RCC 7860 (cell line): ENCODE measurements around the gene POPDC2.
A peak's percentile ranks its signal among the peaks of the same experiment; 100 is the strongest.

Experiments
- DNase-seq: peaks from one replicate; pipeline ENCODE4 v3.0.0-alpha.2; 2015; ENCODE audit warnings: low spot score
- FAIRE-seq: peaks from 2 replicates; lab custom pipeline; 2012; peaks lifted over from hg19 to GRCh38; lab: Jason Lieb, UNC

The POPDC2 gene

GRCh38 chr3:119672776-119673175, 12.4 kb upstream of the POPDC2 start:
- FAIRE-seq (no peak), DNase-seq (no peak)

- no peak for FAIRE-seq
- no peak for DNase-seq
These were observed 9.6 kb upstream of the POPDC2 start for GRCh38 chr3:119669906-119670570.

- no peak for FAIRE-seq
- no peak for DNase-seq
These were observed 5.7 kb upstream of the POPDC2 start for GRCh38 chr3:119665954-119666559.

- FAIRE-seq (no peak), DNase-seq (peak; percentile 84)
These were observed 4.5 kb upstream of the POPDC2 start for GRCh38 chr3:119664850-119665379.

GRCh38 chr3:119664370-119664769, 4.0 kb upstream of the POPDC2 start:
- no peak for DNase-seq
- FAIRE-seq: no peak

- FAIRE-seq (no peak), DNase-seq (no peak)
These were observed 3.5 kb upstream of the POPDC2 start for GRCh38 chr3:119663885-119664284.

- FAIRE-seq (no peak), DNase-seq (no peak)
These were observed 2.4 kb upstream of the POPDC2 start for GRCh38 chr3:119662604-119663373.

- no peak for DNase-seq
- no peak for FAIRE-seq
These were observed 640 bp downstream of the POPDC2 start for GRCh38 chr3:119659606-119660291.

GRCh38 chr3:119658994-119659393, 1.4 kb downstream of the POPDC2 start:
- FAIRE-seq: no peak
- DNase-seq: no peak

GRCh38 chr3:119657887-119658702, 2.3 kb downstream of the POPDC2 start:
- no peak for DNase-seq
- FAIRE-seq: no peak

- no peak for DNase-seq
- FAIRE-seq: no peak
These were observed 6.5 kb downstream of the POPDC2 start for GRCh38 chr3:119653876-119654275.

- FAIRE-seq (no peak), DNase-seq (no peak)
These were observed 7.9 kb downstream of the POPDC2 start for GRCh38 chr3:119652306-119653033.

- no peak for FAIRE-seq
- no peak for DNase-seq
These were observed 10.6 kb downstream of the POPDC2 start for GRCh38 chr3:119649761-119650160.

- FAIRE-seq: no peak
- DNase-seq: no peak
These were observed 12.4 kb downstream of the POPDC2 start for GRCh38 chr3:119647843-119648575.

- DNase-seq: no peak
- FAIRE-seq: no peak
These were observed 13.2 kb downstream of the POPDC2 start for GRCh38 chr3:119647171-119647570.

- FAIRE-seq: no peak
- DNase-seq: no peak
These were observed 14.6 kb downstream of the POPDC2 start for GRCh38 chr3:119645813-119646212.

- DNase-seq (no peak), FAIRE-seq (no peak)
These were observed 15.9 kb downstream of the POPDC2 start for GRCh38 chr3:119644481-119644880.

GRCh38 chr3:119643528-119643927, 16.9 kb downstream of the POPDC2 start:
- DNase-seq (peak; percentile 81), FAIRE-seq (peak; percentile 90)
